Nephron (organoid): ENCODE data around the gene MAZ.

Source experiments
- H3K27ac Mint-ChIP-seq, 3 experiments: 2 replicates each; pipeline ENCODE4 v1.8.0; 2020; ENCODE audit warnings: mixed read lengths in 3 of 3, mild to moderate bottlenecking in 2 of 3, moderate library complexity in 1 of 3
- H3K27me3 Mint-ChIP-seq: 2 replicates; pipeline ENCODE4 v1.8.0; 2021; ENCODE audit warnings: low read depth, mild to moderate bottlenecking, moderate library complexity, mixed read lengths
- H3K36me3 Mint-ChIP-seq: 2 replicates; pipeline ENCODE4 v1.8.0; 2020; ENCODE audit warnings: low read depth, mixed read lengths
- H3K4me1 Mint-ChIP-seq: 2 replicates; pipeline ENCODE4 v1.8.0; 2020; ENCODE audit warnings: mixed read lengths
- H3K4me3 Mint-ChIP-seq, 3 experiments: 2 replicates each; pipeline ENCODE4 v1.8.0; 2020; ENCODE audit warnings: mild to moderate bottlenecking in 3 of 3, mixed read lengths in 3 of 3, moderate library complexity in 2 of 3
- H3K9me3 Mint-ChIP-seq: 2 replicates; pipeline ENCODE4 v1.8.0; 2020; ENCODE audit warnings: mixed read lengths
- CTCF ChIP-seq, 3 experiments: fragments of 200-600 bp; sonication (generic); IDR thresholded peaks; one replicate each; pipeline ENCODE4 v1.5.0; 2021; ENCODE audit warnings: antibody characterized with exemption in 3 of 3; ENCODE audit not compliant: unreplicated experiment in 3 of 3

Gene MAZ

GRCh38 chr16:29837841-29838240, 31.5 kb downstream of the MAZ start:
- no peak for TF ChIP-seq CTCF (IDR thresholded peaks at IDR 0.05; ENCODE audit: unreplicated experiment in 3 of 3)
- Mint-ChIP-seq H3K36me3 (no peaks in the 10 kb centered on the region), H3K4me1 (no peaks in the 10 kb centered on the region)

GRCh38 chr16:29839822-29840221, 33.5 kb downstream of the MAZ start:
- no peak overlapping the region for H3K4me3 Mint-ChIP-seq
- no peak for TF ChIP-seq CTCF (IDR thresholded peaks at IDR 0.05; ENCODE audit: unreplicated experiment in 3 of 3)
- H3K27ac Mint-ChIP-seq, result no peak overlapping the region
- H3K27me3 Mint-ChIP-seq, result peaks cover 4% of the 10 kb centered on the region
- no peaks in the 10 kb centered on the region for H3K36me3 Mint-ChIP-seq
- no peaks in the 10 kb centered on the region for H3K9me3 Mint-ChIP-seq
- no peaks in the 10 kb centered on the region for H3K4me1 Mint-ChIP-seq

More at GRCh38 chr16:29837841-29838240, 31.5 kb downstream of the MAZ start:
- Mint-ChIP-seq H3K27me3 (peaks cover 4% of the 10 kb centered on the region), H3K9me3 (no peaks in the 10 kb centered on the region), H3K4me3 (no peak overlapping the region), H3K27ac (no peak overlapping the region)

GRCh38 chr16:29840240-29840639, 33.9 kb downstream of the MAZ start:
- H3K4me1 Mint-ChIP-seq, result no peaks in the 10 kb centered on the region
- H3K27me3 Mint-ChIP-seq, result peaks cover 4% of the 10 kb centered on the region
- TF ChIP-seq CTCF (IDR thresholded peaks at IDR 0.05; ENCODE audit: unreplicated experiment in 3 of 3), result no peak
- no peak overlapping the region for H3K27ac Mint-ChIP-seq
- no peaks in the 10 kb centered on the region for H3K36me3 Mint-ChIP-seq
- no peak overlapping the region for H3K4me3 Mint-ChIP-seq
- H3K9me3 Mint-ChIP-seq, result no peaks in the 10 kb centered on the region

- no peak for TF ChIP-seq CTCF (IDR thresholded peaks at IDR 0.05; ENCODE audit: unreplicated experiment in 3 of 3)
- Mint-ChIP-seq H3K36me3 (no peaks in the 10 kb centered on the region), H3K27ac (no peak overlapping the region)
These were observed 35.3 kb downstream of the MAZ start for GRCh38 chr16:29841631-29842030.

GRCh38 chr16:29842732-29843346, 36.5 kb downstream of the MAZ start:
- peaks cover 4% of the 10 kb centered on the region for H3K27me3 Mint-ChIP-seq
- H3K27ac Mint-ChIP-seq, result no peak overlapping the region

More at GRCh38 chr16:29841631-29842030, 35.3 kb downstream of the MAZ start:
- Mint-ChIP-seq H3K4me3 (no peak overlapping the region), H3K4me1 (no peaks in the 10 kb centered on the region), H3K27me3 (peaks cover 4% of the 10 kb centered on the region), H3K9me3 (no peaks in the 10 kb centered on the region)

More at GRCh38 chr16:29842732-29843346, 36.5 kb downstream of the MAZ start:
- Mint-ChIP-seq H3K4me1 (no peaks in the 10 kb centered on the region), H3K4me3 (no peak overlapping the region), H3K9me3 (no peaks in the 10 kb centered on the region), H3K36me3 (no peaks in the 10 kb centered on the region)
- no peak for TF ChIP-seq CTCF (IDR thresholded peaks at IDR 0.05; ENCODE audit: unreplicated experiment in 3 of 3)
